PC-3 (cell line): ENCODE measurements around the gene C1QTNF6. TPM values are rescaled to one million over a fixed set of nuclear protein-coding genes. Genes with fewer than 3 reads are reported as not detected.

Source experiments
- ATAC-seq: fragments of 200-7000 bp; cut with Tn5 transposase; 2 replicates; pipeline ENCODE4 v1.9.1; 2020; ENCODE audit warnings: mild to moderate bottlenecking, moderate library complexity
- BruUV-seq: library from RNA; stranded (reverse); fragments of 400-500 nt; replicated peaks from 2 replicates; lab custom pipeline; 2021; lab: Mats Ljungman, UMichigan
- CTCF ChIA-PET: fragments of 300-600 bp; sonication (Branson Sonifier 250); formaldehyde crosslinking; loops from one replicate; lab custom pipeline; 2022; ENCODE audit warnings: antibody characterized with exemption; lab: Charles Lee
- POLR2A ChIA-PET: fragments of 300-600 bp; sonication (Branson Sonifier 250); formaldehyde crosslinking; loops from one replicate; lab custom pipeline; 2022; ENCODE audit warnings: antibody characterized with exemption; ENCODE audit not compliant: unreplicated experiment; lab: Charles Lee
- DNase-seq: peaks from one replicate; pipeline ENCODE4 v3.0.0-alpha.2; 2015
- H2AFZ ChIP-seq: fragments of 300-600 bp; sonication (generic); 2 replicates; pipeline ENCODE4 v1.6.0; 2016; ENCODE audit warnings: antibody characterized with exemption, low read length
- H3F3A ChIP-seq: fragments of 300-600 bp; sonication (generic); one replicate; pipeline ENCODE4 v1.6.0; 2017; ENCODE audit warnings: antibody characterized with exemption, low read length, control low read depth, mild to moderate bottlenecking; ENCODE audit not compliant: unreplicated experiment
- H3K27ac ChIP-seq: fragments of 300-600 bp; sonication (generic); 2 replicates; pipeline ENCODE4 v1.5.1; 2016; ENCODE audit warnings: mild to moderate bottlenecking, low read length
- H3K27me3 ChIP-seq: fragments of 300-600 bp; sonication (generic); 2 replicates; pipeline ENCODE4 v1.6.1; 2016; ENCODE audit warnings: low read length, mixed read lengths
- H3K36me3 ChIP-seq: fragments of 300-600 bp; sonication (generic); 2 replicates; pipeline ENCODE4 v1.6.1; 2016; ENCODE audit warnings: low read depth, mixed run types, low read length, mixed read lengths
- H3K4me1 ChIP-seq: fragments of 300-600 bp; sonication (generic); 2 replicates; pipeline ENCODE4 v1.5.1; 2016; ENCODE audit warnings: low read length; ENCODE audit not compliant: insufficient read depth
- H3K4me2 ChIP-seq: fragments of 300-600 bp; sonication (generic); 2 replicates; pipeline ENCODE4 v1.6.0; 2016; ENCODE audit warnings: low read length
- H3K4me3 ChIP-seq: fragments of 300-600 bp; sonication (generic); 2 replicates; pipeline ENCODE4 v1.5.1; 2016; ENCODE audit warnings: mild to moderate bottlenecking, low read length, mixed read lengths
- H3K79me2 ChIP-seq: fragments of 300-600 bp; sonication (generic); 2 replicates; pipeline ENCODE4 v1.6.1; 2017; ENCODE audit warnings: low read length, mixed read lengths
- H3K9ac ChIP-seq: fragments of 300-600 bp; sonication (generic); 2 replicates; pipeline ENCODE4 v1.6.0; 2016; ENCODE audit warnings: mild to moderate bottlenecking, low read length
- H3K9me2 ChIP-seq: fragments of 300-600 bp; sonication (generic); replicated peaks from 2 replicates; pipeline ENCODE4 v1.6.1; 2016; ENCODE audit warnings: mixed run types, low read length, mixed read lengths
- H3K9me3 ChIP-seq: fragments of 300-600 bp; sonication (generic); 2 replicates; pipeline ENCODE4 v1.6.1; 2016; ENCODE audit warnings: low read length, mixed read lengths
- H4K20me1 ChIP-seq: fragments of 300-600 bp; sonication (generic); 2 replicates; pipeline ENCODE4 v1.6.1; 2016; ENCODE audit warnings: low read length, mixed read lengths
- CTCF ChIP-seq: fragments of 300-600 bp; sonication (generic); conservative IDR thresholded peaks from 2 replicates; pipeline ENCODE4 v1.5.1; 2017; ENCODE audit warnings: antibody characterized with exemption, low read depth, mild to moderate bottlenecking, low read length
- EZH2 ChIP-seq: fragments of 300-600 bp; sonication (generic); IDR thresholded peaks from one replicate; pipeline ENCODE4 v1.6.1; 2017; ENCODE audit warnings: antibody characterized with exemption, mild to moderate bottlenecking, low read length; ENCODE audit not compliant: unreplicated experiment
- EZH2phosphoT487 ChIP-seq: fragments of 300-600 bp; sonication (generic); IDR thresholded peaks from 2 replicates; pipeline ENCODE4 v1.6.1; 2018; ENCODE audit warnings: mild to moderate bottlenecking, antibody characterized with exemption, low read length, borderline replicate concordance
- intact Hi-C: fragments of 100-400 bp; cut with micrococcal nuclease; formaldehyde crosslinking; loops from 2 replicates; pipeline ENCODE4 v1.9.0; 2023
- total RNA-seq: library from RNA; depleted of rRNA; stranded (reverse); fragments of >200 nt; gene quantifications from 2 replicates; pipeline ENCODE4 v1.2.3, GENCODE V29; 2014

Gene C1QTNF6
- total RNA-seq, 1 experiment from 2014 or later: 3.8 TPM

- H3K9ac ChIP-seq: no peak overlapping the region
- peaks cover 11% of the 10 kb centered on the region for H3K4me1 ChIP-seq
- DNase-seq: no peak
- no peaks in the 10 kb centered on the region for H4K20me1 ChIP-seq
- ChIA-PET POLR2A (no interaction called here), CTCF (no interaction called here)
- H3K4me3 ChIP-seq: no peak overlapping the region
- no peak overlapping the region for H3K27ac ChIP-seq
- TF ChIP-seq EZH2phosphoT487 (no peak), CTCF (no peak), EZH2 (no peak)
- H3K9me3 ChIP-seq: no peaks in the 10 kb centered on the region
- H3K4me2 ChIP-seq: no peak overlapping the region
- ATAC-seq: no peak
- H3K36me3 ChIP-seq: no peaks in the 10 kb centered on the region
- BruUV-seq: no TSS peak
- no peaks in the 10 kb centered on the region for H3K9me2 ChIP-seq
- no peaks in the 10 kb centered on the region for H3K79me2 ChIP-seq
- intact Hi-C loops: no loop called here
- no peaks in the 10 kb centered on the region for H3F3A ChIP-seq
- no peaks in the 10 kb centered on the region for H3K27me3 ChIP-seq
- H2AFZ ChIP-seq: no peak overlapping the region
Measured at GRCh38 chr22:37169947-37170688, 17.9 kb downstream of the C1QTNF6 start.

GRCh38 chr22:37169406-37169805 is 18.6 kb downstream of the C1QTNF6 start:
- no peak overlapping the region for H3K4me3 ChIP-seq
- H3F3A ChIP-seq: no peaks in the 10 kb centered on the region
- H3K79me2 ChIP-seq: no peaks in the 10 kb centered on the region
- H3K4me1 ChIP-seq: peaks cover 11% of the 10 kb centered on the region
- no peak overlapping the region for H3K27ac ChIP-seq
- H2AFZ ChIP-seq: no peak overlapping the region
- ChIA-PET POLR2A (no interaction called here), CTCF (no interaction called here)
- no peak for ATAC-seq
- H3K36me3 ChIP-seq: no peaks in the 10 kb centered on the region
- no peak overlapping the region for H3K4me2 ChIP-seq
- intact Hi-C loops: no loop called here
- no peaks in the 10 kb centered on the region for H3K27me3 ChIP-seq
- no peaks in the 10 kb centered on the region for H3K9me3 ChIP-seq
- no peak for DNase-seq
- H3K9ac ChIP-seq: no peak overlapping the region
- no TSS peak for BruUV-seq
- TF ChIP-seq CTCF: no peak
- TF ChIP-seq EZH2phosphoT487: no peak
- TF ChIP-seq EZH2: no peak
- H4K20me1 ChIP-seq: no peaks in the 10 kb centered on the region
- H3K9me2 ChIP-seq: no peaks in the 10 kb centered on the region

- no peaks in the 10 kb centered on the region for H3K27me3 ChIP-seq
- no peaks in the 10 kb centered on the region for H3K79me2 ChIP-seq
- H3K4me2 ChIP-seq: no peak overlapping the region
- ATAC-seq (no peak), DNase-seq (no peak)
- no peaks in the 10 kb centered on the region for H3K9me2 ChIP-seq
- BruUV-seq: no TSS peak
- TF ChIP-seq EZH2phosphoT487 (no peak), EZH2 (no peak), CTCF (no peak)
- no peaks in the 10 kb centered on the region for H4K20me1 ChIP-seq
- H3K4me1 ChIP-seq: peaks cover 11% of the 10 kb centered on the region
- H3K27ac ChIP-seq: no peak overlapping the region
- intact Hi-C loops: no loop called here
- no peak overlapping the region for H3K9ac ChIP-seq
- POLR2A ChIA-PET: no interaction called here
- no peaks in the 10 kb centered on the region for H3K36me3 ChIP-seq
- H3F3A ChIP-seq: no peaks in the 10 kb centered on the region
- H2AFZ ChIP-seq: no peak overlapping the region
- no peaks in the 10 kb centered on the region for H3K9me3 ChIP-seq
- CTCF ChIA-PET: no interaction called here
- H3K4me3 ChIP-seq: no peak overlapping the region
Measured at GRCh38 chr22:37167981-37168647, 19.9 kb downstream of the C1QTNF6 start.
